ENCODE measurements around the gene GPR55. TPM values are rescaled to one million over a fixed set of nuclear protein-coding genes. Genes with fewer than 3 reads are reported as not detected.

Gene GPR55
- total and polyA plus RNA-seq, 2 donors (not counting 3 experiments of a cell fraction or from before 2014, with no cell fraction given), result not detected

DNA sequence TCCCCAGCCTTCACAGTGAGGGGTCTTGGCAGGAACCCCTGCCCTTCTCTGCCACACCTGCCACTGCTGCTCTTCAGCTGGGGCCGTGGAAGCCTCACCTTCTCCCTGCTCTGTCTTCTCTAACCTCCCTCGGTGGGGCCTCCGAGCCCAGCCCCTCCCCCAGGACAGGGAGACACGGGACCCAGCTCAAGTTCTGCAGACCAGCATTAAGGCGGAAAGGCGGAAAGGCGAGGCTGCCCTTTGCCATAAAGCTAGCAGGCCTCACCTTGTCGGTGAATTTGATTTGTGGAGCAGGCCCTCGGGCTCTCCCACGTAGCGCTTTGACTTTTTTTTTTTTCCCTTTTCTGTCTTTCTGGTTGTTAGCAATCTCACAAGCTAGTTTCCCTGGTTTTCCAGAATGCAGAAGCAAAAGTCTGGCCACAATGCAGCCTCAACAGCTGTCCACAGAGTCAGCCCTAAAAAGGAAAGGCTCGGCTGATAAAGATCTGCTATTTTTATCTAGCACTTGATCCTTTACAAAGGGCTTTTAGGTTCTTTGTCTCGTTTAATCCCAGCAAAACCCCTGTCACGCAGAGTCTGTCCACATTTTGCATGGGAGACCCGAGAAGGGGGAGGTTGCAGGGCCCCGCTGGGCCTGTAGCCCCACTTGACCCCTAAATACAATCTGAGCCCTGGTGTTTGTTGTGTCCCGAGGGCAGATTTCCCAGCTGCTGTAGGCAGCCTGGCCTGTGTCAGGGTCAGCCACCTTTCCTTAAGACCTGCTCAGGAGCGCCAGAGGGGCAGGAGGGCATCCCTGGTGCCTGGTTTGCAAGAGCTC, 54.3 kb downstream of the GPR55 start:
- no peak overlapping the region for H2AFZ ChIP-seq (ENCODE audit: low read depth, low read length)
- no peaks in the 10 kb centered on the region for H3K9me1 ChIP-seq (replicated peaks; ENCODE audit: control insufficient read depth, extremely low read depth, insufficient read depth, low read length)
- H3K27ac ChIP-seq (ENCODE audit: insufficient read depth, low read depth, low read length), result no peak overlapping the region
- no peaks in the 10 kb centered on the region for H3K36me3 ChIP-seq (ENCODE audit: control insufficient read depth in 2 of 2, extremely low read depth in 1 of 2, insufficient read depth in 2 of 2, low read length in 2 of 2)
- H4K20me1 ChIP-seq (replicated peaks; ENCODE audit: control insufficient read depth, extremely low read depth, insufficient read depth, low read length), result no peaks in the 10 kb centered on the region
- no peak overlapping the region for H3K4me2 ChIP-seq (ENCODE audit: insufficient read depth, low read length)
- no TSS peak for BruUV-seq (replicated peaks)
- CTCF ChIA-PET, result interaction anchor here (0.8 to 1.6 kb wide), 3 partner anchors 9 to 117 kb away, joined by 3 to 6 read pairs (median 3); no protein-coding TSS in a partner anchor
- POLR2A ChIA-PET, result no interaction called here
- dilution Hi-C loops (cut with MboI; ENCODE audit: extremely low pct_ligation_motif_present, low sequenced_read_pairs), result no loop called here
- H3K4me1 ChIP-seq (ENCODE audit: control insufficient read depth, extremely low read depth, insufficient read depth, low read length), result no peaks in the 10 kb centered on the region
- H3K4me3 ChIP-seq (replicated peaks in 1 of 3; ENCODE audit: insufficient read depth in 1 of 3, low read depth in 1 of 3, low read length in 3 of 3), result no peak overlapping the region
- no peaks in the 10 kb centered on the region for H3K79me2 ChIP-seq (ENCODE audit: control insufficient read depth, insufficient read depth, low read length)
- H3K9ac ChIP-seq (replicated peaks; ENCODE audit: extremely low read depth, insufficient read depth, low read length), result no peak overlapping the region
- intact Hi-C loops (cut with micrococcal nuclease), result no loop called here
- H3K9me3 ChIP-seq (replicated peaks; ENCODE audit: control insufficient read depth, insufficient read depth, low read length), result no peaks in the 10 kb centered on the region
- H3K27me3 ChIP-seq (ENCODE audit: control insufficient read depth in 2 of 2, insufficient read depth in 2 of 2, low read length in 2 of 2), result peaks cover 4 to 6% of the 10 kb centered on the region in 2 experiments
- no peak for TF ChIP-seq POLR2AphosphoS5 (IDR thresholded peaks at IDR 0.05; ENCODE audit: insufficient read depth, low read depth, low read length)
- TF ChIP-seq MYC (IDR thresholded peaks at IDR 0.05; ENCODE audit: low read depth, low read length), result no peak
- TF ChIP-seq JUN (IDR thresholded peaks at IDR 0.05; ENCODE audit: borderline replicate concordance, insufficient read depth, insufficient read length, low read depth), result no peak
- TF ChIP-seq, protein P1, sequence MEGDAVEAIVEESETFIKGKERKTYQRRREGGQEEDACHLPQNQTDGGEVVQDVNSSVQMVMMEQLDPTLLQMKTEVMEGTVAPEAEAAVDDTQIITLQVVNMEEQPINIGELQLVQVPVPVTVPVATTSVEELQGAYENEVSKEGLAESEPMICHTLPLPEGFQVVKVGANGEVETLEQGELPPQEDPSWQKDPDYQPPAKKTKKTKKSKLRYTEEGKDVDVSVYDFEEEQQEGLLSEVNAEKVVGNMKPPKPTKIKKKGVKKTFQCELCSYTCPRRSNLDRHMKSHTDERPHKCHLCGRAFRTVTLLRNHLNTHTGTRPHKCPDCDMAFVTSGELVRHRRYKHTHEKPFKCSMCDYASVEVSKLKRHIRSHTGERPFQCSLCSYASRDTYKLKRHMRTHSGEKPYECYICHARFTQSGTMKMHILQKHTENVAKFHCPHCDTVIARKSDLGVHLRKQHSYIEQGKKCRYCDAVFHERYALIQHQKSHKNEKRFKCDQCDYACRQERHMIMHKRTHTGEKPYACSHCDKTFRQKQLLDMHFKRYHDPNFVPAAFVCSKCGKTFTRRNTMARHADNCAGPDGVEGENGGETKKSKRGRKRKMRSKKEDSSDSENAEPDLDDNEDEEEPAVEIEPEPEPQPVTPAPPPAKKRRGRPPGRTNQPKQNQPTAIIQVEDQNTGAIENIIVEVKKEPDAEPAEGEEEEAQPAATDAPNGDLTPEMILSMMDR (IDR thresholded peaks at IDR 0.05; ENCODE audit: extremely low read depth in 1 of 2, insufficient read depth in 1 of 2, low read depth in 1 of 2, low read length in 2 of 2), result no peak
- TF ChIP-seq EZH2 (IDR thresholded peaks at IDR 0.05; ENCODE audit: borderline replicate concordance, low read depth, low read length, severe bottlenecking), result no peak
- TF ChIP-seq FOS (IDR thresholded peaks at IDR 0.05; ENCODE audit: borderline replicate concordance, insufficient read depth, low read length), result no peak
- TF ChIP-seq, protein P2, sequence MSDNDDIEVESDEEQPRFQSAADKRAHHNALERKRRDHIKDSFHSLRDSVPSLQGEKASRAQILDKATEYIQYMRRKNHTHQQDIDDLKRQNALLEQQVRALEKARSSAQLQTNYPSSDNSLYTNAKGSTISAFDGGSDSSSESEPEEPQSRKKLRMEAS (IDR thresholded peaks at IDR 0.05; ENCODE audit: insufficient read depth, insufficient read length), result no peak
- TF ChIP-seq POLR2A (IDR thresholded peaks at IDR 0.05; ENCODE audit: low read depth, low read length), result no peak
- TF ChIP-seq GATA2 (IDR thresholded peaks at IDR 0.05; ENCODE audit: insufficient read depth, insufficient read length, low read depth, low read length), result no peak
- no peak for DNase-seq (ENCODE audit: low read depth, low spot score)
- FAIRE-seq, result no peak

All from endothelial cell of umbilical vein (primary cell).